Pancreas (tissue), 10 donors: Measurements from ENCODE around the gene HELZ. TPM values are rescaled to one million over a fixed set of nuclear protein-coding genes. Genes with fewer than 3 reads are reported as not detected.
"Not testable (repeated sequence)": the region's sequence is repeated elsewhere in the genome, so short reads cannot be mapped to it uniquely, and the experiment has no call there.

Experiments
- ATAC-seq, 4 donors: fragments of 200-7000 bp; cut with Tn5 transposase; one replicate each; pipeline versions ENCODE4 v1.8.0 to v1.9.1; 2020; ENCODE audit warnings: mild to moderate bottlenecking in 4 of 4, moderate library complexity in 4 of 4
- DNase-seq, 6 donors: peaks; one replicate each; pipeline ENCODE4 v3.0.0-alpha.2; 2020
- FAIRE-seq: peaks from 2 replicates; lab custom pipeline; 2012; peaks lifted over from hg19 to GRCh38; lab: Jason Lieb, UNC
- H3K27ac ChIP-seq, 4 donors: fragments of 200-600 bp; sonication (generic); 1 replicate in 3 of 4; 2 replicates in 1 of 4; pipeline versions ENCODE4 v1.5.0 to v1.8.0; 2020
- H3K27me3 ChIP-seq, 4 donors: fragments of 200-600 bp; one replicate each; pipeline ENCODE4 v1.8.0; 2021
- H3K36me3 ChIP-seq, 3 donors: fragments of 200-600 bp; sonication (generic) in 1 of 3; one replicate each; pipeline versions ENCODE4 v1.5.0 to v1.8.0; 2020 to 2021
- H3K4me1 ChIP-seq, 3 donors: fragments of 200-600 bp; one replicate each; pipeline ENCODE4 v1.8.0; 2021
- H3K4me3 ChIP-seq, 4 donors: fragments of 200-600 bp; sonication (generic) in 2 of 4; one replicate each; pipeline versions ENCODE4 v1.5.0 to v1.8.0; 2020 to 2021
- H3K9me3 ChIP-seq, 4 donors: fragments of 200-600 bp; one replicate each; pipeline ENCODE4 v1.8.0; 2021
- WGBS, 2 donors: extraction: QIAGEN DNeasy Blood & Tissue Kit; methylation state at CpG; one replicate each; pipeline ENCODE4 v1.1.7; 2013; 5-methylcytosine and 5-hydroxymethylcytosine counted together
- intact Hi-C, 3 donors: fragments of 100-400 bp; cut with DNase I; formaldehyde crosslinking; loops; one replicate each; pipeline versions ENCODE4 v1.11.1 to v1.14.2; 2022
- polyA plus RNA-seq, 2 donors: library from polyadenylated mRNA; stranded (reverse); fragments of 200-250 nt; gene quantifications; one replicate each; pipeline ENCODE4 v1.2.3, GENCODE V29; 2013
- total RNA-seq, 6 donors: library from RNA; stranded (reverse); fragmentation: NEBNext Ultra II Directional in 4 of 6; extraction: Animal tissue kit (Norgen Biotek cat#: 25700) in 4 of 6; gene quantifications; one replicate each; pipeline versions ENCODE4 v1.2.1 to v1.2.4, GENCODE V29; 2021 to 2023
- TF ChIP-seq, protein P1 (sequence below), 4 donors: fragments of 200-600 bp; sonication (generic) in 3 of 4; IDR thresholded peaks; one replicate each; pipeline versions ENCODE4 v1.5.0 to v1.8.0; 2021; ENCODE audit warnings: antibody characterized with exemption in 4 of 4
- donor health status: healthy with polysubstance abuse.
- donor health status: DM: no; HTN: no; CAD: no; lungs with moderate emphysema.
- donor health status: DM: no; HTN: no; CAD: no.
- donor health status: control.
- donor health status: control.
- donor health status: Bipolar disorder and iron deficiency.
- donor health status: DM: yes; HTN: yes; CAD: no.
- donor health status: DM: no; HTN: no; CAD: no.
- donor health status: DM: no; HTN: no; CAD: no.
- donor health status: DM: yes; HTN: yes; CAD: no.

The HELZ gene
- total and polyA plus RNA-seq, 8 donors, result 4.1 to 36.6 (median 23.9) TPM

DNA sequence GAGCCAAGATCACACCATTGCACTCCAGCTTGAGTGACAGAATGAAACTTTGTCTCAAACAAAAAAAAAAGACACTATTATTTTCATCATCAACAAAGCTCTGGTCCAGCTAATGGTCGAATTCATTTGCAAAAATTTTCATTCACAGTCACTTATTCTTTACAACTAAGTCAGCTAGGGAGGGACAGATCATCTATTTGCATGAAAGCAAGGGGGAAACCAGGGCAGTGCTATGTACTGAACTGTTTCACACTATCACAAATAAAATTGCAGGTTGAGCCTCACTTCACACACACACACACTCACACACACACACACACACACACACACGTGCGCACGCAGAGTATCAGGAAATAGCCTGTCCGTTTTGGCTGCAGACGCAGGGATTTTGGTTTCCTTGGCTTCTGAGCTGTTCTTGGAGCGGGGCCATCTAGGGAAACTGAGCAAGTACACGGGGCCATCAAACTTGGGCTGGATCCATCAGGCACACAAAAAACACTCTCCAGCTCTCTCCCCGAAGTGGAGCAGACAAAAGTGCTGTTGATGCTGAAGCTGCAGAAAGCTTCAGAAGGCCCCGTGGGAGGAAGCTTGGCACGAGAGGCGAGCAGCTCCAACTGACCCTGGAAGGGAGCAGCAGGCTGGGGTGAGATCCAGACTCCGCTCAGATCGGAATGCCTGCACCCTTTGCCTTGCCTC, 44.3 kb upstream of the HELZ start:
- peak in 5 of 6 donors; percentile 26 to 53 (median 40) for DNase-seq
- WGBS, 2 donors, result 20 to 32% methylated on average over 14 of the region's 14 CpGs
- no peak overlapping the region for H3K4me3 ChIP-seq
- no peak overlapping the region for H3K27ac ChIP-seq
- no peaks in the 10 kb centered on the region for H3K9me3 ChIP-seq
- peak; percentile 30 to 73 (median 64) for ATAC-seq
- no peaks in the 10 kb centered on the region for H3K36me3 ChIP-seq
- H3K4me1 ChIP-seq, result peaks cover 0 to 3% (median 0%) of the 10 kb centered on the region in 3 donors
- TF ChIP-seq, protein P1, sequence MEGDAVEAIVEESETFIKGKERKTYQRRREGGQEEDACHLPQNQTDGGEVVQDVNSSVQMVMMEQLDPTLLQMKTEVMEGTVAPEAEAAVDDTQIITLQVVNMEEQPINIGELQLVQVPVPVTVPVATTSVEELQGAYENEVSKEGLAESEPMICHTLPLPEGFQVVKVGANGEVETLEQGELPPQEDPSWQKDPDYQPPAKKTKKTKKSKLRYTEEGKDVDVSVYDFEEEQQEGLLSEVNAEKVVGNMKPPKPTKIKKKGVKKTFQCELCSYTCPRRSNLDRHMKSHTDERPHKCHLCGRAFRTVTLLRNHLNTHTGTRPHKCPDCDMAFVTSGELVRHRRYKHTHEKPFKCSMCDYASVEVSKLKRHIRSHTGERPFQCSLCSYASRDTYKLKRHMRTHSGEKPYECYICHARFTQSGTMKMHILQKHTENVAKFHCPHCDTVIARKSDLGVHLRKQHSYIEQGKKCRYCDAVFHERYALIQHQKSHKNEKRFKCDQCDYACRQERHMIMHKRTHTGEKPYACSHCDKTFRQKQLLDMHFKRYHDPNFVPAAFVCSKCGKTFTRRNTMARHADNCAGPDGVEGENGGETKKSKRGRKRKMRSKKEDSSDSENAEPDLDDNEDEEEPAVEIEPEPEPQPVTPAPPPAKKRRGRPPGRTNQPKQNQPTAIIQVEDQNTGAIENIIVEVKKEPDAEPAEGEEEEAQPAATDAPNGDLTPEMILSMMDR (IDR thresholded peaks at IDR 0.05), result no peak
- intact Hi-C loops, result no loop called here
- FAIRE-seq, result no peak
- H3K27me3 ChIP-seq, result no peaks in the 10 kb centered on the region

DNA sequence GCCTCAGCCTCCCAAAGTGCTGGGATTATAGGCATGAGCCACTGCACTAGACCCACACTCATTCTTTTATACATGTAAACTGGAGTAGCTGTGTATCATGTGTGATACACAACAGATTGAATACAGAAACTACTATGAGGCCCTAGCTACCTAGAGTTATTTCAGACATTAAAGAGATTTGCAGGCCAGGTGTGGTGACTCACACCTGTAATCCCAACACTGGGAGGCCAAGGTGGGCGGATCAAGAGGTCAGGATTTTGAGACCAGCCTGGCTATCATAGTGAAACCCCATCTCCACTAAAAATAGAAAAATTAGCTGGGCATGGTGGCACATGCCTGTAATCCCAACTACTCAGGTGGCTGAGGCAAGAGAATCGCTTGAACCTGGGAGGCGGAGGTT, 41.8 kb upstream of the HELZ start:
- not testable (repeated sequence) for H3K4me1 ChIP-seq

DNA sequence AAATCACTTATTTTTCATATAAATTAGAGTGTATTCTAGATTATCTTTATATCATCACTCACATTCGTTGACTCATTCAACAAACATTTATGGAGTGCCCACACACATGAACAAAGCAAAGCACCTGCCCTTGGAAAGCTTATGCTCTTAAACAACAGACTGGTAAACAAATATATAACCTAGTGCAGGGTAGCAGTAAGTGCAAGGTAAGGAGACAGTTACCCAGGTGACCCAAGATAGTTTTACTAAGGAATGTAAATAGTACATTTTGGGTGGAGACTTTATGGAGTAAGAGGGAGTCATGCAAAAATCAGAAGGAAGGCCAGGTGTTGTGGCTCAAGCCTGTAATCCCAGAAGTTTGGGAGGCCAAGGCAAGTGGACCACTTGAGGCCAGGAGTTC, 40.4 kb upstream of the HELZ start:
- Histone ChIP-seq H3K4me3 (no peak overlapping the region), H3K9me3 (no peaks in the 10 kb centered on the region), H3K27ac (no peak overlapping the region), H3K4me1 (no peaks in the 10 kb centered on the region), H3K27me3 (no peaks in the 10 kb centered on the region), H3K36me3 (no peaks in the 10 kb centered on the region)
- FAIRE-seq (no peak), ATAC-seq (no peak), DNase-seq (no peak)
- TF ChIP-seq, protein P1 (IDR thresholded peaks at IDR 0.05), result no peak
- WGBS, 2 donors, result 67 to 68% methylated on average over 1 of the region's 1 CpG
- intact Hi-C loops, result no loop called here

More for the DNA sequence above, 41.8 kb upstream of the HELZ start:
- DNase-seq, intact Hi-C loops, FAIRE-seq, H3K36me3 ChIP-seq, H3K4me3 ChIP-seq, H3K27ac ChIP-seq, H3K27me3 ChIP-seq, H3K9me3 ChIP-seq, ATAC-seq: not testable (repeated sequence)
- WGBS, 2 donors, result 82 to 93% methylated on average over 3 of the region's 3 CpGs

DNA sequence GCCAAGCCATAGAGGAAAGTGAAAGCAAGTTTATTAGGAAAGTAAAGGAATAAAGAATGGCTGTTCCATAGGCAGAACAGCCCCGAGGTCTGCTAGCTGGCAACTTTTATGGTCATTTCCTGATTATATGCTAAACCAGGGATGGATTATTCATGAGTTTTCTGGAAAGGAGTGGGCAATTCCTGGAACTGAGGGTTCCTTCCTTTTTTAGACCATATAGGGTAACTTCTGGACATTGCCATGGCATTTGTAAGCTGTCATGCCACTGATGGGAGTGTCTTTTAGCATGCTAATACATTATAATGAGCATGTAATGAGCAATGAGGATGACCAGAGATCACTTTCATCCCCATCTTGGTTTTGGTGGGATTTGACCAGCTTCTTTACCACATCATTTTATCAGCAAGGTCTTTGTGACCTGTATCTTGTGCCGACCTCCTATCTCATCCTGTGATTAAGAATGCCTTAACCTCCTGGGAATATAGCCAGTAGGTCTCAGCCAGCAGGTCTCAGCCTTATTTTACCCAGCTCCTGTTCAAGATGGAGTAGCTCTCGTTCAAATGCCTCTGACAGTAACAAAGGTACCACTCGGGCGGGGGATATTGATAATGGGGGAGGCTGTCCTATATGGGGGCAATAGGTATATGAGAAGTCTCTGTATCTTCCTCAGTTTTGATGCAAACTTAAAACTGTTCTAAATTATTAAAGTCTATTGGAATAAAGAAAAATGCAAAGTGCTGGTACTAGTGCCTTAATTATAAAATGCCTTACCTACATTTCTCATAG, 38.9 kb upstream of the HELZ start:
- no peak overlapping the region for H3K4me3 ChIP-seq
- intact Hi-C loops, result no loop called here
- 64 to 71% methylated on average over 5 of the region's 5 CpGs for WGBS, 2 donors
- H3K4me1 ChIP-seq, result no peaks in the 10 kb centered on the region
- H3K27me3 ChIP-seq, result no peaks in the 10 kb centered on the region
- H3K9me3 ChIP-seq, result no peaks in the 10 kb centered on the region
- ATAC-seq (no peak), FAIRE-seq (no peak), DNase-seq (no peak)
- H3K36me3 ChIP-seq, result no peaks in the 10 kb centered on the region
- TF ChIP-seq, protein P1 (IDR thresholded peaks at IDR 0.05), result no peak
- no peak overlapping the region for H3K27ac ChIP-seq

GRCh38 chr17:67281743-67282142, 36.7 kb upstream of the HELZ start:
- TF ChIP-seq, protein P1 (IDR thresholded peaks at IDR 0.05), result no peak
- intact Hi-C loops, result no loop called here
- Histone ChIP-seq H3K4me3 (no peak overlapping the region), H3K27me3 (no peaks in the 10 kb centered on the region), H3K9me3 (no peaks in the 10 kb centered on the region), H3K36me3 (no peaks in the 10 kb centered on the region), H3K4me1 (no peaks in the 10 kb centered on the region), H3K27ac (no peak overlapping the region)
- DNase-seq (no peak), FAIRE-seq (no peak), ATAC-seq (no peak)
- 77% methylated on average over 8 of the region's 8 CpGs for WGBS, 2 donors
